IPS-18c (cell line): ENCODE measurements around the gene TGFB2.

ENCODE experiments used
- H3K4me3 ChIP-seq: 2 replicates; pipeline ENCODE4 v1.7.0; 2013; ENCODE audit warnings: low read depth, mild to moderate bottlenecking, low read length, moderate library complexity; ENCODE audit not compliant: insufficient read depth
- H3K9me3 ChIP-seq: one replicate; pipeline ENCODE4 v1.6.1; 2013; ENCODE audit warnings: mild to moderate bottlenecking, low read length, moderate library complexity; ENCODE audit not compliant: control insufficient read depth, insufficient read depth

The TGFB2 gene

DNA sequence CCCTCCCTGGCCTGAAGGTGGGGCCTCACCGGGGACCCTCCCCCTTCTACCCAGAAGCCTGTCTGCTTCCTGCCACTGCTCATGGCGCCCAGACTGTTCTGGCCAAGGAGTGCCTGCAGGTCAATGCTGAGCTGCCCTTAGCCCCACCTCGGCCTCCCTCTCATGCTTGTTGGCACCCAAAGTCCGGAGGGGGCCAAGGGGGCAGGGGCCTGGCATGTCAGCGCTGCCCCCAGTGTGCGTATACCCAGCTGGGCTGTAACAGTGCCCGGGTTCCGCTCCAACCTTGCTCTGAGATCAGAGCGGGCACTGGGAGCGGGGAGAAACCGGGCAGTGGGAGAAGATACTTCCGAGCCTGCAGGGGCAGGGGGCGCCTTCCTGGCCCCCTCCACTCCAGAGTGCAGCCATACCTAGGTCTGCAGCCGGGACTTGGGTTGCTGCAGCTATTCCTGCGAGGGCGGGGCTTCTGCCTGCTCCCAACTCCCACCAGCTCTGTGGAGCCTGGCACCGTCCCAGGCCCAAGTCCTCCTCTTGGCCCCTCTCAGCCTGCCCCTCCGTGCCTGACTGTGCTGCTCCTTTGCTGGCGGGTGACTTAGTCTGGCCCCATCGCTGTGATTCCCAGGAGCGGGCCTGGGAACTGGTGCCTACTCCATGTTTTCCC is 21.4 kb upstream of the TGFB2 start:
- no peaks in the 10 kb centered on the region for H3K9me3 ChIP-seq

DNA sequence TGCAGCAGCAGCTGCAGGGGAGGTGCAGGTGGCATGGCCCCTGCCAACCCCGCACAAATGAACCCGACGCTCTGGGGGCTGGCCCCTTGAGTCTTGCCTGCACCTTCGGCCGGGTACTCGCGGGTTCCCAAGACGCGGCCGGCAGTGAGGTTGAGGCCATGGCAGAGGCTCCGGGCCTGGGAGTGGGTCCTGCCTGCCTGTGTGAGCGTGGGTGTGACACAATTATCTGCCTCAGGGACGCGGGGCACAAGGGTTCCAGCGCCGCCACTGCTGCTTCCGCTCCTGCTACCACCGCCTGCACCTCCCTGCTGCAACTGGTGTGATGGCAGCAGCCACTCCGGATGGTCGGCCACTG is 20.9 kb upstream of the TGFB2 start:
- no peaks in the 10 kb centered on the region for H3K9me3 ChIP-seq
- no peak overlapping the region for H3K4me3 ChIP-seq

More for the DNA sequence above, 21.4 kb upstream of the TGFB2 start:
- no peak overlapping the region for H3K4me3 ChIP-seq

DNA sequence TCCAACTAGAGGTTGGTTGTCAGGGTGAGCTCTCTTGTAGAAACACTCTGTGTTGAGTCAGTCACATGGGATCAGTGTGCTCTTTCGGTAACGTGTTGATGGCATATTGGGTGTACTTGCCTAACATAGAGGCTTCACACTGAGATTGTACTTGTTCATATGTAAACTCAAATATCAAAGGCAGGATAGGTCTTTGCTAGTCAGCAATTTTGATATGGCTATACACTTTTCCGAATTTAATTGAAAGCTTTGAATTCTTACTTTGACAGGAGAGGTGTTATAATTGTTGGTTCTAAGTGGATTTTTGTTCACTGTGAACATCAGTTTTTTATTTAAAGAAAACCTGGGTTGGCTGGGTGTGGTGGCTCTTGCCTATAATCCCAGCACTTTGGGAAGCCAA is 16.4 kb upstream of the TGFB2 start:
- Histone ChIP-seq H3K4me3 (no peak overlapping the region), H3K9me3 (no peaks in the 10 kb centered on the region)

DNA sequence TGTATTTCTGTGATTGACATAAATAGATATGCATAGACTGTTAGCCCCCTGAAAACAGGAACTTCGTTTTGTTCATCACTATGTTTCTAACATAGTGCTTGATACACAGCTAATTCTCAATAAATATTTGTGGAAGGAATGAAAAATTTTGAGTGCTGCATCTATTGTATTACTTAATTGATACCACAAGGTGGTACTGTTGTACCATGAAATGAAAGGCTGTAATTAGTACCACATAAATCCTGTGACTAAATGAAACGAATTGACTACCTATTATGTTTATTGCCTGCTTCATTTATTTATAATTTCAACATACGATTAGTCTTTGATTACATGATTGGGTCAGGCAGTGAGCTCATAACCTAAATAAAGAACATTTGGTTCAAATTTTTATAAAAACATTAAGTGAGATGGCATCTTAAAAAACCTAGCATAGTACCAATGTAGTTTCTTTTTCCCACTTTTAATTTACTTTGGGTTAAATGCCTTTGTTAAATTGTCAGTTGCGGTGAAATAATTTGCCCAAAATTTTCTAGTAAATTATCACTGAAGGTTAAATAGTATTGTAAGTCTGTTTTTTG is 15.0 kb upstream of the TGFB2 start:
- H3K4me3 ChIP-seq, result no peak overlapping the region
- no peaks in the 10 kb centered on the region for H3K9me3 ChIP-seq

DNA sequence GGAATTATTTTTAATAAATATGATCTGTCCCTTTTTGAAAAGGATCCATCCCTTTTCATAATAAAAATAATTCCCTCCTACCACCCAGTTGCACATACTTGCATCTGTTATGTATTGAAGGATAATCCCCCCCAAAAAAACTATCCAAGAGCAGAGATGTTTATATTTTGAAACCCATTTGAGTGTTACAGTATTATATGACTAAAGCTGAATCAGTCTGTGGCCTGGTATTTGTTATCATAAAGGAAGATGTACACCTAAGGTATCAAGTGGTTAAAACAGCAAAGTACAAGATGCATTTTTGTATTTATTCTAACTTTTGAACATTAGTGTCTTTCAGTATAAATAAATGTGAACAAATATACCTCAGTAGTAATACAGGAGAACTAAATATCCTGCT is 12.7 kb upstream of the TGFB2 start:
- H3K9me3 ChIP-seq, result no peaks in the 10 kb centered on the region

DNA sequence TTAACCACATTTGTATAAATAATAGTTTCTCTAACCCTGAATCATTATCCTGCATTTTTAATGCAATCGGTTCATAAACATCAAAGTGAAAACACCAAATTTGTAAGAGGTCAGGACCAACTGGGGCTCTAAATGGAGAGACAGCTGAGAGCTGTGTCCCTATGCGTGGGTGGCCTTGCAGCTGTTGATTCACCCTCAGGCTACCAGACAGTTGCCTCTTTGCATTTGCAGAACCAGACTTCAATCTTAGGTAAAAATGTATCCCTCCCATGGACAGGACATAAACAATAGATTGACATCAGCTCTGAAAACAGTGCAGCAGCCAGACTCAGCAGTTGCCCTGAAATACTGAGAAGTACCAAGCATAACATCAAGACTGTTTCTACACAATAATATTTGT is 8.8 kb upstream of the TGFB2 start:
- H3K4me3 ChIP-seq, result no peak overlapping the region

More for the DNA sequence above, 12.7 kb upstream of the TGFB2 start:
- no peak overlapping the region for H3K4me3 ChIP-seq

DNA sequence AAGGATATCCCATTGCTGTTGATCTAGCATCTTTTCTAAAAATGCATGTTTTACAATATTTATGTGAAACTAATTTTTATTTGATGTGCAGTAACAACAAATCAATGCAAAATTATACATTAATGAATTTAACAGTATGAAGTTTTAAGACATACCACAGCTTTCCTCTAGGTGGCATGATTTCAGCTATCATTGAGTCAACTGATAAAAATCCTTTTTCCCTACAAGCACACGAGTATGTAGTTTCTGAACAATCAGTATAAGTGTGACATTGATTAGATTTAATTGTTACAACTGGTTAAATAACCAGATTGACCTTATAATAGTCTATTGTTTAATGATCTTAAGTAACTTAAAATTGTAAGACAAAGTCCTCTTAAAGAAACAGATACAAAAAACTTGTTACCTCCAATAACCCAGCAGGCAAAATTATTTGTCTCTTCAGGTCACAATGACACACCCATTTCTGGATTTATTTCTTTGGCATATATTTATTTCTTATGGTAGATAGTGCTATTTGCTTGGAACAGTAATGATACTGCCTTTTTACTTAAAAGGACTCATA is 5.8 kb upstream of the TGFB2 start:
- no peak overlapping the region for H3K4me3 ChIP-seq
- H3K9me3 ChIP-seq, result no peaks in the 10 kb centered on the region

More for the DNA sequence above, 8.8 kb upstream of the TGFB2 start:
- H3K9me3 ChIP-seq, result no peaks in the 10 kb centered on the region

DNA sequence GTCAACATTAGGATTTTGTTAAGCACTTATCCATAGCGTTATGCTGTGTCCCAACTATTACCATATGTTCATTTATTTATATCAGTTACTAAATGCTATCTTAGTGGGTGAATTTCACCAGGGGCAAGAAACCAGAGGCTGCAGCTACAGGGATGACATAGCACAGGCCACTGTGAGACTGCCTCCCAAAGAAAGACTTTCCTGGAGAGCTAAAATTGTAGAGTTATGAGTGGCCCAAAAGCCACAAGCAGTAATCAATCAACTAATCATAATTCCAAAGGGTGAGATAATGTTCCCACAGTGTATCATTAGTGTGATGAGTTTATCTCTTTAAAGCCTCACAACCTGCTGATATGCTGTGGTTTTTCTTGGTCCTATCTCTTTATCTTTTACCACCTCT is 3.8 kb upstream of the TGFB2 start:
- no peaks in the 10 kb centered on the region for H3K9me3 ChIP-seq
- H3K4me3 ChIP-seq, result no peak overlapping the region

DNA sequence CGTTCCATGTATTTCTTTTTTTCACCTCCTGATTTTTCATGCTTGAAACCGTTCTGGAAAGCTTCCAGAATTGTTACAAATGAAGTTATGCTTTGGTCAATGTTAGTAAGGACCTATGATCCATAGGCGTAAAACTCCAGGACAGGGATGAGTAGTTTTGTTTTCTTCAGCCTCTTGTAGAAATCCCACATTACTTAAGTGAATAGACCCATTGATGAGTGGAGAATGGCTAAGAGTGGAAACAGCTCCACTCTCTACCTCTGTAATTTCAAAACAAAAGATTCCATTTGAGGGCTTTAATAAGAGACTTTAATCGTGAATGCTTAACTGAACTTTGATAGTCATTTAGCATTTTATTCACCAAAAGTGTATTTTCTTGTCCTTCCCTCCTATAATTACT is 3.0 kb upstream of the TGFB2 start:
- H3K9me3 ChIP-seq, result no peaks in the 10 kb centered on the region
- no peak overlapping the region for H3K4me3 ChIP-seq

DNA sequence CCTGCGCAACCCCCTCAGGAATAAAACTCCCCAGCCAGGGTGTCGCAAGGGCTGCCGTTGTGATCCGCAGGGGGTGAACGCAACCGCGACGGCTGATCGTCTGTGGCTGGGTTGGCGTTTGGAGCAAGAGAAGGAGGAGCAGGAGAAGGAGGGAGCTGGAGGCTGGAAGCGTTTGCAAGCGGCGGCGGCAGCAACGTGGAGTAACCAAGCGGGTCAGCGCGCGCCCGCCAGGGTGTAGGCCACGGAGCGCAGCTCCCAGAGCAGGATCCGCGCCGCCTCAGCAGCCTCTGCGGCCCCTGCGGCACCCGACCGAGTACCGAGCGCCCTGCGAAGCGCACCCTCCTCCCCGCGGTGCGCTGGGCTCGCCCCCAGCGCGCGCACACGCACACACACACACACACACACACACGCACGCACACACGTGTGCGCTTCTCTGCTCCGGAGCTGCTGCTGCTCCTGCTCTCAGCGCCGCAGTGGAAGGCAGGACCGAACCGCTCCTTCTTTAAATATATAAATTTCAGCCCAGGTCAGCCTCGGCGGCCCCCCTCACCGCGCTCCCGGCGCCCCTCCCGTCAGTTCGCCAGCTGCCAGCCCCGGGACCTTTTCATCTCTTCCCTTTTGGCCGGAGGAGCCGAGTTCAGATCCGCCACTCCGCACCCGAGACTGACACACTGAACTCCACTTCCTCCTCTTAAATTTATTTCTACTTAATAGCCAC is 696 bp downstream of the TGFB2 start:
- peak overlapping the region; percentile 63 for H3K4me3 ChIP-seq
- no peaks in the 10 kb centered on the region for H3K9me3 ChIP-seq

DNA sequence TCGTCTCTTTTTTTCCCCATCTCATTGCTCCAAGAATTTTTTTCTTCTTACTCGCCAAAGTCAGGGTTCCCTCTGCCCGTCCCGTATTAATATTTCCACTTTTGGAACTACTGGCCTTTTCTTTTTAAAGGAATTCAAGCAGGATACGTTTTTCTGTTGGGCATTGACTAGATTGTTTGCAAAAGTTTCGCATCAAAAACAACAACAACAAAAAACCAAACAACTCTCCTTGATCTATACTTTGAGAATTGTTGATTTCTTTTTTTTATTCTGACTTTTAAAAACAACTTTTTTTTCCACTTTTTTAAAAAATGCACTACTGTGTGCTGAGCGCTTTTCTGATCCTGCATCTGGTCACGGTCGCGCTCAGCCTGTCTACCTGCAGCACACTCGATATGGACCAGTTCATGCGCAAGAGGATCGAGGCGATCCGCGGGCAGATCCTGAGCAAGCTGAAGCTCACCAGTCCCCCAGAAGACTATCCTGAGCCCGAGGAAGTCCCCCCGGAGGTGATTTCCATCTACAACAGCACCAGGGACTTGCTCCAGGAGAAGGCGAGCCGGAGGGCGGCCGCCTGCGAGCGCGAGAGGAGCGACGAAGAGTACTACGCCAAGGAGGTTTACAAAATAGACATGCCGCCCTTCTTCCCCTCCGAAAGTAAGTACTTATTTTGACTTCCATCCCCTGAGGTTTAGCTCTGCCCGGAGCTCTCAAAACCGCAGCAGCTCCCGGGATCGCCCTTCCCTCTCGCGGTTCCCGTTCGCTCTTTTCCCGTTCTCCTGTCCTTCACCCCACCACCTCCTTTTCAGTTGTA is 1.5 kb downstream of the TGFB2 start:
- Histone ChIP-seq H3K9me3 (no peaks in the 10 kb centered on the region), H3K4me3 (peak overlapping the region; percentile 63)

DNA sequence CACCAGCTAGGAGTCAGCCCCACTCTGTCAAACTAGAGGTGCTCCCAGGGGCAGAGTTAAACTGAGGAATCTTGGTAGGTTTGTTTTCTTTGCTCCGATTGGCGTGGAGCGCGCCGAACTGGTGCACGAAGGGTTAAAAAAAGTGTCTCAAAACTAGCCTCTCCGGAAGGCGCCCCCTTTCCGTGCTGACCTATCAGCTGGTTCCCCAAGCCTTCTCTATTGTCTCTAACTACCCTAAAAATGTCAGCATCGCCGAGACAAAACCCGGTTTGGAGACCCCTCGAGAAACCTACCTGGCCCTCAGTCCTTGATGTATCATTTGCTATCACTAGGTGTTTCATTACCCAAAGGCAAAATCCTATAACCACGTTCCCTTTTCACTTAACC is 2.2 kb downstream of the TGFB2 start:
- peak overlapping the region; percentile 63 for H3K4me3 ChIP-seq

DNA sequence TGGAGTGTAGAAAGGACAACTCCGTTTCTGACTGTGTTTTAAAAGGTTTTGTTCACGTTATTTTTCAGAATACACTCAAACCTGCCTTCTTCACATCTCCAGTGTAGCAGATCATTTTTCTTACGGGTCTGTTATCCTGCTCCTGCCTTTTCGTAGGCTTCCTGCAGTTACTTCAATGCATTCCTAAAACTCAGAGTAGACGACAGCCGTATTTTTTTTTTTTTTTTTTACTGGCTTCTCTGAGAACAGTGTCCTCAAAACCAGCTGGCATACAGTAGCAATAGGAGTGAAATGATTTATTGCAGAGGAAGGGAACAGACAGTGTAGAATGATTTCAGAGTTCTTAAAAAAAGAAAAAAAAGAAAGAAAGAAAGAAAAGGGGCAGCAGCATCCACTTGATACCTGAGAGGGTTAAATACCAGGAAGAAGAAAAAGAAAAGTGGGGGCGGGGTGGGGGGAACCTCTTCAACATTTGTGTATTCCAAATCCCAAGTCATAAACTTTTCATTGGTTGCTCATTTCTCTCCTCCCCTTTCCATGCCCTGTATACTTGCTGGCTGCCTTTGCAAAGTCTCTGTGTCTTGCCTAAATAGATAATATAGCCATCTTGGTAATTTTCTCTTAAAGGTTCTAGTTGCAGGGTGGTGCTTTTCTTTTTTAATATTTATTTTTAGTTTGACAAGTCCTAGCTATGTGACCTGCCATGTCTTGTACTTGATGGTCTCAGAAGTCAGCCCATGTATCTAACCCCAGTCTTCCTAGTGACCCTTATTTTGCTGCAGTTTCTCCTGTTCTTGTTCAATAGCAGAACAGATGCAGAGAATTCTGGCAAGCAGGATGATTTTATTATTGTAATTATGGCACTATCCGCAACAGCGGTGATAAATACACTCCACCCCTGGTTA is 2.8 kb downstream of the TGFB2 start:
- Histone ChIP-seq H3K4me3 (peak overlapping the region; percentile 63; the same call in 1 of the 2 replicates), H3K9me3 (no peaks in the 10 kb centered on the region)

More for the DNA sequence above, 2.2 kb downstream of the TGFB2 start:
- H3K9me3 ChIP-seq, result no peaks in the 10 kb centered on the region

DNA sequence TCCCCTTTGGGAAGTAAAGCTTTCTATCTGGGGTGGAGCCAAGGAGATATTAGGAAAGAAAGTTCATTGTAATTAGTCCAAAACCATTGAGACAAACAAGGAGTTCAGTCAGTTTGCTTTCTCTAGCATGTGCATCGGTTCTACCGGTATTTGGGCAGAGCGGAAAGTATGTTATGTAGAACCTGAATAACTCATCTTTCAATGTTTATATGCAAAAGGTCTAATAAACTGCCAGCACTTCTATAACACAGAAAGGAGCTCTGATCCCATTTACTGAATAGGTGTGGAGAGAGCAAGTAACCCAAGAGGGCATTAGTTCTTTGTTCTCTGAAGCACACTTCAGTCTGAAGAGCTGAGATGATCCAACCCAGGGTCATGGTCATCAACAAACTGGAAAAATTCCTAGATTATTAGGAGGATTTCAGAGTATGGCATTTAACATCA is 3.5 kb downstream of the TGFB2 start:
- Histone ChIP-seq H3K4me3 (no peak overlapping the region), H3K9me3 (no peaks in the 10 kb centered on the region)

DNA sequence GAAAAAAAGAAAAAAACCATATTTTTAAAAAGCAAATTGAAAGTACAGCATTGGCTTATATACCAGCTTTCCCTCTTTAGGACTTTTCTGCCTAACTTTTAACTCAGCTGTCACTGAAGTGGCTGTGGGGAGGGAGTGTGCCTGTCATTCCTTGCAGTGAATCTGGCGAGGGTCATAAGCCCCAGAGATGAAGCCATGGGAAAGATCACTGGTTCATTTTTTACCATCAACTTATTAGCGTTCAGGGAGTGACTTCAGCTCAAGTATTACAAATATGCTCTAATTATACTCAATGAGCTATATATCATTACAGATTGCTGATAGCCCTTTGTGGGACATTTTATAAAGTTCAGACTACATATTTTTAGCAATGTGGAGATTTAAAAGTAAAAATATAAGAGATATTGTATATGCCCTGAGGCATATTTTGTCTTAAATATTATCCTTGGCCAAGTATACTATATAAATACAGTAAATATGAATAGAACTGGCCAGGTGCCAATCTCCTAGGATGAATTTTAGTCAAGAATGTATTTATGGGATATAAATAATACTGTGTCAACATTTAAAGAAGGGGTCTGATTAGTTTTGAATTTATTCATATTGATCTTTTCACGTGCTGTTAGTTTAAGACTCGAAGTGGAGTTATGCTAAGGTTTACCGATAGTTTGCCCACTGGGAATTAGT is 4.4 kb downstream of the TGFB2 start:
- no peaks in the 10 kb centered on the region for H3K9me3 ChIP-seq
- no peak overlapping the region for H3K4me3 ChIP-seq

DNA sequence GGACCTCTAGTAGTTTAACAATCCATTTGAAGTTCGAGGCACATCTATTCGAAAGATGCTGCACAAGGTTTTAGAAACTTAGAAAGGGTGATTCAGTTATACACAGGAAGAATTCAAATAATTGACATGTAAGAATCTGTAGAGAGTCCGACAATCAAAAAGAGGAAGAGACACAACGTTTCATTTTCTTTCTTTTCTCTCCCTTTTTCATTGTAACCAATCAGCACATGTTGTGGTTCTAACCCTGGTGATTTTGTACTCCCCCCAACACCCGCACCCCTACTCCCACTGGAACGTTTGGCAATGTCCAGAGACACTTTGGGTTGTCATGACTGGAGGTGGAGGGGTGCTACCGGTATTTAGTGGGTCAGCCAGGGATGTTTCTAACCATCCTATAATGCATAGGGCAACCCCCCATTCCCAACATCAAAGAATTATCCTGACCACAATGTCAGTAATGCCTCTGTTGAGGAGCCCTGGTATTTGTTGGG is 4.9 kb downstream of the TGFB2 start:
- Histone ChIP-seq H3K9me3 (no peaks in the 10 kb centered on the region), H3K4me3 (no peak overlapping the region)
